Measurements from ENCODE around the gene DNMT3L. TPM values are rescaled to one million over a fixed set of nuclear protein-coding genes. Genes with fewer than 3 reads are reported as not detected.
"Not testable (repeated sequence)": the region's sequence is repeated elsewhere in the genome, so short reads cannot be mapped to it uniquely, and the experiment has no call there.

DNMT3L gene
- total RNA-seq, 1 experiment from 2014 or later: not detected

GRCh38 chr21:44240353-44240752 is 21.3 kb downstream of the DNMT3L start:
- not testable (repeated sequence) for H3K36me3 ChIP-seq, H3K9me3 ChIP-seq, DNase-seq, H3K4me3 ChIP-seq, H3K27me3 ChIP-seq

GRCh38 chr21:44229561-44229960 is 32.1 kb downstream of the DNMT3L start:
- not testable (repeated sequence) for H3K27me3 ChIP-seq, H3K36me3 ChIP-seq, H3K4me3 ChIP-seq, H3K9me3 ChIP-seq, DNase-seq

- H3K4me3 ChIP-seq, H3K27me3 ChIP-seq, DNase-seq, H3K36me3 ChIP-seq, H3K9me3 ChIP-seq: not testable (repeated sequence)
Measured at GRCh38 chr21:44228109-44228508, 33.6 kb downstream of the DNMT3L start.

- not testable (repeated sequence) for H3K27me3 ChIP-seq, H3K36me3 ChIP-seq, H3K9me3 ChIP-seq, H3K4me3 ChIP-seq, DNase-seq
Measured at GRCh38 chr21:44227614-44228013, 34.1 kb downstream of the DNMT3L start.

- not testable (repeated sequence) for DNase-seq, H3K9me3 ChIP-seq, H3K4me3 ChIP-seq, H3K27me3 ChIP-seq, H3K36me3 ChIP-seq
Measured at GRCh38 chr21:44225605-44226004, 36.1 kb downstream of the DNMT3L start.

- H3K36me3 ChIP-seq, H3K4me3 ChIP-seq, DNase-seq, H3K27me3 ChIP-seq, H3K9me3 ChIP-seq: not testable (repeated sequence)
Measured at GRCh38 chr21:44223334-44223733, 38.4 kb downstream of the DNMT3L start.

- not testable (repeated sequence) for H3K4me3 ChIP-seq, DNase-seq, H3K9me3 ChIP-seq, H3K27me3 ChIP-seq, H3K36me3 ChIP-seq
Measured at GRCh38 chr21:44220674-44221073, 41.0 kb downstream of the DNMT3L start.

GRCh38 chr21:44218461-44218860 is 43.2 kb downstream of the DNMT3L start:
- H3K27me3 ChIP-seq, DNase-seq, H3K36me3 ChIP-seq, H3K9me3 ChIP-seq, H3K4me3 ChIP-seq: not testable (repeated sequence)

- not testable (repeated sequence) for H3K27me3 ChIP-seq, H3K4me3 ChIP-seq, H3K36me3 ChIP-seq, H3K9me3 ChIP-seq, DNase-seq
Measured at GRCh38 chr21:44211978-44212377, 49.7 kb downstream of the DNMT3L start.

GRCh38 chr21:44211574-44211973 is 50.1 kb downstream of the DNMT3L start:
- not testable (repeated sequence) for DNase-seq, H3K4me3 ChIP-seq, H3K9me3 ChIP-seq, H3K36me3 ChIP-seq, H3K27me3 ChIP-seq

- not testable (repeated sequence) for H3K36me3 ChIP-seq, H3K27me3 ChIP-seq, DNase-seq, H3K9me3 ChIP-seq, H3K4me3 ChIP-seq
Measured at GRCh38 chr21:44207860-44208646, 53.6 kb downstream of the DNMT3L start.

- DNase-seq, H3K9me3 ChIP-seq, H3K27me3 ChIP-seq, H3K4me3 ChIP-seq, H3K36me3 ChIP-seq: not testable (repeated sequence)
Measured at GRCh38 chr21:44206698-44207676, 54.7 kb downstream of the DNMT3L start.

- not testable (repeated sequence) for H3K4me3 ChIP-seq, DNase-seq, H3K9me3 ChIP-seq, H3K36me3 ChIP-seq, H3K27me3 ChIP-seq
Measured at GRCh38 chr21:44206187-44206586, 55.5 kb downstream of the DNMT3L start.

- H3K9me3 ChIP-seq, DNase-seq, H3K4me3 ChIP-seq, H3K27me3 ChIP-seq, H3K36me3 ChIP-seq: not testable (repeated sequence)
Measured at GRCh38 chr21:44202590-44203299, 59.0 kb downstream of the DNMT3L start.

GRCh38 chr21:44199997-44200396 is 61.7 kb downstream of the DNMT3L start:
- not testable (repeated sequence) for DNase-seq, H3K9me3 ChIP-seq, H3K36me3 ChIP-seq, H3K4me3 ChIP-seq, H3K27me3 ChIP-seq

- DNase-seq: no peak
- no peaks in the 10 kb centered on the region for H3K27me3 ChIP-seq
- H3K4me3 ChIP-seq: no peak overlapping the region
Measured at GRCh38 chr21:44199448-44199847, 62.2 kb downstream of the DNMT3L start.

GRCh38 chr21:44197156-44197516 is 64.6 kb downstream of the DNMT3L start:
- not testable (repeated sequence) for H3K36me3 ChIP-seq, H3K4me3 ChIP-seq, H3K9me3 ChIP-seq, DNase-seq, H3K27me3 ChIP-seq

More at GRCh38 chr21:44199448-44199847, 62.2 kb downstream of the DNMT3L start:
- H3K9me3 ChIP-seq: no peaks in the 10 kb centered on the region
- no peaks in the 10 kb centered on the region for H3K36me3 ChIP-seq
